Breast epithelium (tissue), 4 donors: ENCODE results near the gene INSR. TPM values are rescaled to one million over a fixed set of nuclear protein-coding genes. Genes with fewer than 3 reads are reported as not detected.

Experiments used
- DNase-seq, 2 donors: peaks; one replicate each; pipeline ENCODE4 v3.0.0-alpha.2; 2019; ENCODE audit warnings: low spot score in 2 of 2
- H3K27ac ChIP-seq, 2 donors: fragments of 200-600 bp; sonication (generic) in 1 of 2; one replicate each; pipeline ENCODE4 v1.5.1; 2016 to 2019; ENCODE audit warnings: mild to moderate bottlenecking in 1 of 2
- H3K27me3 ChIP-seq, 2 donors: fragments of 200-600 bp; sonication (generic) in 1 of 2; one replicate each; pipeline versions ENCODE4 v1.5.1 to v1.6.0; 2017 to 2019; ENCODE audit warnings: control low read depth in 1 of 2, mild to moderate bottlenecking in 1 of 2
- H3K36me3 ChIP-seq: fragments of 200-600 bp; one replicate; pipeline ENCODE4 v1.5.1; 2019
- H3K4me1 ChIP-seq, 2 donors: fragments of 200-600 bp; sonication (generic); one replicate each; pipeline ENCODE4 v1.5.1; 2016 to 2019; ENCODE audit warnings: control low read depth in 1 of 2
- H3K4me3 ChIP-seq, 3 donors: fragments of 200-600 bp; sonication (generic); 1 replicate in 2 of 3; 2 replicates in 1 of 3; pipeline ENCODE4 v1.5.1; 2016 to 2019; ENCODE audit warnings: mild to moderate bottlenecking in 3 of 3, moderate library complexity in 2 of 3
- H3K9me3 ChIP-seq, 2 donors: fragments of 200-600 bp; sonication (generic) in 1 of 2; one replicate each; pipeline ENCODE4 v1.5.1; 2016 to 2019; ENCODE audit warnings: control low read depth in 1 of 2
- POLR2A ChIP-seq: fragments of 450-650 bp; IDR thresholded peaks from one replicate; pipeline ENCODE4 v1.6.1; 2016; ENCODE audit warnings: antibody characterized with exemption, mild to moderate bottlenecking, moderate library complexity
- POLR2AphosphoS5 ChIP-seq, 3 donors: sonication (generic); formaldehyde crosslinking; IDR thresholded peaks; one replicate each; pipeline ENCODE4 v1.6.1; 2017; ENCODE audit warnings: antibody characterized with exemption in 3 of 3
- intact Hi-C: fragments of 100-400 bp; cut with DNase I; formaldehyde crosslinking; loops from one replicate; pipeline ENCODE4 v1.15.1; 2023; ENCODE audit warnings: low total_unique reads
- total RNA-seq, 3 donors: library from RNA; depleted of rRNA; stranded (reverse); fragments of >200 nt; gene quantifications; one replicate each; pipeline ENCODE4 v1.1.0, GENCODE V29; 2016
- TF ChIP-seq, protein P1 (sequence below), 3 donors: fragments of 450-650 bp; IDR thresholded peaks; one replicate each; pipeline ENCODE4 v1.5.1; 2016 to 2017; ENCODE audit warnings: antibody characterized with exemption in 3 of 3, mild to moderate bottlenecking in 3 of 3, moderate library complexity in 3 of 3

Gene INSR
- total RNA-seq, 3 donors from 2014 or later, result 66.3 to 108 (median 104) TPM

- no peaks in the 10 kb centered on the region for H3K9me3 ChIP-seq
- intact Hi-C loops, result loop anchor here (10.0 kb wide), 1 partner anchor 53 kb away; no protein-coding TSS in a partner anchor
- no peaks in the 10 kb centered on the region for H3K36me3 ChIP-seq
- DNase-seq, result peak; percentile 79 to 86
- TF ChIP-seq, protein P1, sequence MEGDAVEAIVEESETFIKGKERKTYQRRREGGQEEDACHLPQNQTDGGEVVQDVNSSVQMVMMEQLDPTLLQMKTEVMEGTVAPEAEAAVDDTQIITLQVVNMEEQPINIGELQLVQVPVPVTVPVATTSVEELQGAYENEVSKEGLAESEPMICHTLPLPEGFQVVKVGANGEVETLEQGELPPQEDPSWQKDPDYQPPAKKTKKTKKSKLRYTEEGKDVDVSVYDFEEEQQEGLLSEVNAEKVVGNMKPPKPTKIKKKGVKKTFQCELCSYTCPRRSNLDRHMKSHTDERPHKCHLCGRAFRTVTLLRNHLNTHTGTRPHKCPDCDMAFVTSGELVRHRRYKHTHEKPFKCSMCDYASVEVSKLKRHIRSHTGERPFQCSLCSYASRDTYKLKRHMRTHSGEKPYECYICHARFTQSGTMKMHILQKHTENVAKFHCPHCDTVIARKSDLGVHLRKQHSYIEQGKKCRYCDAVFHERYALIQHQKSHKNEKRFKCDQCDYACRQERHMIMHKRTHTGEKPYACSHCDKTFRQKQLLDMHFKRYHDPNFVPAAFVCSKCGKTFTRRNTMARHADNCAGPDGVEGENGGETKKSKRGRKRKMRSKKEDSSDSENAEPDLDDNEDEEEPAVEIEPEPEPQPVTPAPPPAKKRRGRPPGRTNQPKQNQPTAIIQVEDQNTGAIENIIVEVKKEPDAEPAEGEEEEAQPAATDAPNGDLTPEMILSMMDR (IDR thresholded peaks at IDR 0.05), result peak; percentile 38 to 52 (median 47)
- TF ChIP-seq POLR2AphosphoS5 (IDR thresholded peaks at IDR 0.05), result peak in 2 of 3 donors; percentile 27 to 36
- peak; percentile 40 for TF ChIP-seq POLR2A
- peaks cover 0 to 5% of the 10 kb centered on the region in 2 donors for H3K4me1 ChIP-seq
- peak overlapping the region; percentile 88 to 96 for H3K27ac ChIP-seq
- no peaks in the 10 kb centered on the region for H3K27me3 ChIP-seq
- peak overlapping the region; percentile 58 to 75 (median 72) for H3K4me3 ChIP-seq
These were observed 96.2 kb downstream of the INSR start for GRCh38 chr19:7197760-7198696.

GRCh38 chr19:7197119-7197759 is 97.0 kb downstream of the INSR start:
- H3K4me1 ChIP-seq, result peaks cover 0 to 5% of the 10 kb centered on the region in 2 donors
- peak overlapping the region; percentile 58 to 75 (median 72) for H3K4me3 ChIP-seq
- intact Hi-C loops, result loop anchor here (10.0 kb wide), 1 partner anchor 52 kb away; no protein-coding TSS in a partner anchor
- H3K36me3 ChIP-seq, result no peaks in the 10 kb centered on the region
- peak; percentile 89 to 91 for DNase-seq
- H3K9me3 ChIP-seq, result no peaks in the 10 kb centered on the region
- TF ChIP-seq, protein P1 (IDR thresholded peaks at IDR 0.05), result no peak
- TF ChIP-seq POLR2A, result peak; percentile 10
- peak in 2 of 3 donors; percentile 57 to 67 for TF ChIP-seq POLR2AphosphoS5 (IDR thresholded peaks at IDR 0.05)
- H3K27ac ChIP-seq, result peak overlapping the region; percentile 88 to 96
- no peaks in the 10 kb centered on the region for H3K27me3 ChIP-seq

DNA sequence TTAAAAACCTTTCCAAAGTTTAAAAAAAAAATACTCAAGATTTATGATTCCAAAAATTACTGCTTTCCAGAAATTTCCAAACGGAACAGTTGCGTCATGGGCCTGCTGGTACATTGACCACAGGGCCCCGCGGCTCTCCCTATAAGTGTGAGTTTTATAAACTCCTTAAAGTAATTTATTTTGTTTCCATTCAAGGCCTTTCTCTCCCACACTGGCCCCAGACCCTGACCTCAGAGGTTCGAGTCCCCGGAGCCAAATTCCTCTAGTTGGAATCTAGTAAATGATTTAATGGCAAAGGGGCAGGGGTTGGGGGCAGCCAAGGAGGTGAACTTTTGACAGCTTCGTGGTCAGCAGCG is 97.5 kb downstream of the INSR start:
- H3K4me3 ChIP-seq, result peak overlapping the region; percentile 58 to 75 (median 72)
- no peaks in the 10 kb centered on the region for H3K27me3 ChIP-seq
- no peaks in the 10 kb centered on the region for H3K9me3 ChIP-seq
- DNase-seq, result no peak
- H3K4me1 ChIP-seq, result peaks cover 0 to 5% of the 10 kb centered on the region in 2 donors
- H3K36me3 ChIP-seq, result no peaks in the 10 kb centered on the region
- TF ChIP-seq POLR2AphosphoS5 (IDR thresholded peaks at IDR 0.05), result no peak
- TF ChIP-seq POLR2A, result no peak
- TF ChIP-seq, protein P1 (IDR thresholded peaks at IDR 0.05), result no peak
- H3K27ac ChIP-seq, result peak overlapping the region; percentile 88 to 96
- intact Hi-C loops, result loop anchor here (1.0 to 10.0 kb wide), 2 partner anchors 52 to 98 kb away; partner anchors contain the start of gene INSR

DNA sequence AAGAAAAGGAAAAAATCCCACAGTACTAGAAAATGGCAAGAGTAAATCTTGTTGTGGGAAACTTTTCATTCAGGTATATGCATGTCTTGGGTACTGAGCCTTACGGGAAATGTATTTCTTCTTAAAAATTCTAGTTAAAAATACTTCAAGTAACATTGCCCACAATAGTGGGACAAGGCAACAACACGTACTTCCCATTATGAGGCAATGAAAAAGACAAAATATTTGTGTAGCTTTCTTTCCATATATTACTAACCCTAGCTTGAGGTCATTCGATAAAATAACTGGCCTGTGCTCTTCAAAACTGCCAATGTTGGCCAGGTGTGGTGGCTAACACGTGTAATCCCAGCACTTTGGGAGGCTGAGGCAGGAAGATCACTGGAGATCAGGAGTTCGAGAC is 99.2 kb downstream of the INSR start:
- Histone ChIP-seq H3K4me3 (no peak overlapping the region), H3K4me1 (peaks cover 0 to 5% of the 10 kb centered on the region in 2 donors), H3K36me3 (no peaks in the 10 kb centered on the region), H3K27ac (no peak overlapping the region), H3K9me3 (no peaks in the 10 kb centered on the region), H3K27me3 (no peaks in the 10 kb centered on the region)
- no peak for DNase-seq
- intact Hi-C loops, result loop anchor here (10.0 kb wide), 1 partner anchor 50 kb away; no protein-coding TSS in a partner anchor
- TF ChIP-seq, protein P1 (IDR thresholded peaks at IDR 0.05), result no peak
- TF ChIP-seq POLR2AphosphoS5 (IDR thresholded peaks at IDR 0.05) (no peak), POLR2A (no peak)
